Dermis blood vessel endothelial cell (primary cell): Measurements from ENCODE around the gene DSC2. TPM values are rescaled to one million over a fixed set of nuclear protein-coding genes. Genes with fewer than 3 reads are reported as not detected.

ENCODE experiments used
- DNase-seq: peaks from one replicate; pipeline ENCODE4 v3.0.0; 2010
- total RNA-seq: library from RNA; depleted of rRNA; stranded (reverse); fragments of >200 nt; gene quantifications from 2 replicates; pipeline ENCODE4 v1.2.3, GENCODE V29; 2014

Gene DSC2
- total RNA-seq, 1 donor from 2014 or later, result 0.17 TPM

GRCh38 chr18:31097666-31098065 is 4.6 kb downstream of the DSC2 start:
- DNase-seq, result no peak

DNA sequence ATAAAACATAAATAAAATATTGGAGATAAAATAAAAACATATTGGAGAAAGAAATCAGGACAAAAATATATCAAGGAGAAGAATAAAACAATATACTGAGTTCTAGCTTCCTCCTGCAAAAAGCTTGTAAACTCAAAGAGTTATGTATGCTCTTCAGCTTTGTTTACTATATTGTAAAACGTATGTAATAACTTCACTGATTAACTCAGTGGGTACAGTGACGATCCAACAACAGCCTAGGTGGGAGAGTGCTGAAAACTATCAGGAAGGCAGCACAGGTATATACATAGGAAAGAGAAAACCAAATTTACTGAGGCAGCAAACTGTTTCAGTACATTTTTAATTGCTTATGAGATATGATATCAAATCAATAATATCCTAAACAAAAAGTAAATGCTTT is 8.3 kb downstream of the DSC2 start:
- DNase-seq, result no peak

- DNase-seq, result no peak
Observed at GRCh38 chr18:31093294-31093693, 8.9 kb downstream of the DSC2 start.

DNA sequence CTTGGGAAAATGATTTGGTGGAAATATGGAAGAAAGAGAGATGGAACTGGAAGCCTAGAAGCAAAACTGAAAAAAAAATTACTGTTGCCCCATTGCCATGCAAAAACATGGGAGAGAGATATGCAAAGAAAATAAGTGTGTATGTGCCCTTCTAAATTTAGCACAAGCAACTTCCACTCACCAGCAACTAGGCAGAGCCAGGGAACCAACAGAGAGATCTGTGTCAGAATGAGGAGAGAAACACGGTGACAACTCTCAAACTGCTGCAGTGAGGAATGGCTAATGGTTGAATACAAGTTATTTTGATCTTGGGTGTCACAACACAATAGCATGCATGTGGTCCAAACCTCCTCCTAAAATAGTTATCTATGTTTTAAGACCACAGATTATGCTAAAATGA is 10.9 kb downstream of the DSC2 start:
- DNase-seq, result no peak

GRCh38 chr18:31088532-31088931 is 13.7 kb downstream of the DSC2 start:
- no peak for DNase-seq

- DNase-seq, result no peak
Observed at GRCh38 chr18:31079973-31080372, 22.2 kb downstream of the DSC2 start.

DNA sequence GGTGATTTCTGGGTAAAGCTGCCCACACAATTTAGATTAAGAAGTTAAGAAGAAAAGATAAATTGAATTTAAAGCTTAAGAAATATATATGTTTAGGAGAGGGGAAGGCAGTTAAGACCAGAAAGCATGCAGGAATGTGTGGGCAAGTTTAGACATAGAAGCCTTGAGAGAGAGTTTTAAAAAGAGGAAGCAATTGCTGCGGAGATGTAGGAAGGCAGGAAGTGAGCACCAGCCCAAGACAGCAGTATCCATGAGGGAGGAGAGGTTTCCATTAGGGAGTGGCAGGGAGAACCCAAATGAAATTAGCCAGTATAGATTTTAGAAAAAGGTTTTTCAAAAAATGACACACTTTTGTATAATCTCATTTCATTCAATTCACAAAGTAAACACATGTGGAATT is 24.3 kb downstream of the DSC2 start:
- DNase-seq, result no peak

DNA sequence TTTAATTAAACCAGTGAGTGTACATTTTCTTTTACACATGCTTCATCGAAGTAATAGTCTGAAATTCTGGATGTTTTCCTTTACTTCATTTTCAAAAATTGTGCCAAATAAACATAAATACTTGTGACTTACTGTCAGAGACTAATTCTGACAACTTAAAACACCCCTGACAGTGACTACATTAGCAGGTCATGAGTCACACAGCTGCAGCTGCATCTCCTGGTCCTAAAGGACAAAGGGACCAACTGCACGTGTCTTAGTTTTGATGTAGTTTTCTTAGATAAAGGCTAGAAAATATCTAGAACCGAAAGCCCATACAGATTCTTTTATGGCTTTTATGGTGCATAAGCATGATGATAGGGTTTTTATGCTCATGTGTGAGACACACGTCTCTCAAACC is 30.0 kb downstream of the DSC2 start:
- no peak for DNase-seq

DNA sequence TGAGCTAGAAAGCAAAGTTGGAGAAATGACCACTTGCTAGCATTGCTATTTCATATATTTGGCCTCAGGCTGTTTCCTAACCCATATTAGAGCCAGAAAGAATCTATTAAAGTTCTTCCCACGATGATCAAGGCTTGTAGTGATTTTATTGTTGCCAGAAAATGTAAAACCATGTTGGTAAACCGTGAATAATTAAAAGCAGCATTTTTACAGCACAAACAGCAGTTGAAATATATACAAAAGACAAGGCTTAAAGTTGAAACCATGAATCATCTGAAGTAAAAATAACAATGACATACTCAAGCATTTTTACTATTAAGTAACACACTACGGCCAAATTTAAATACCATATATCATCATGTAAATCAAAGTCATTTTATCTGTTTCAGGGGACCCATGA is 32.0 kb downstream of the DSC2 start:
- no peak for DNase-seq

GRCh38 chr18:31066266-31066665 is 36.0 kb downstream of the DSC2 start:
- no peak for DNase-seq

DNA sequence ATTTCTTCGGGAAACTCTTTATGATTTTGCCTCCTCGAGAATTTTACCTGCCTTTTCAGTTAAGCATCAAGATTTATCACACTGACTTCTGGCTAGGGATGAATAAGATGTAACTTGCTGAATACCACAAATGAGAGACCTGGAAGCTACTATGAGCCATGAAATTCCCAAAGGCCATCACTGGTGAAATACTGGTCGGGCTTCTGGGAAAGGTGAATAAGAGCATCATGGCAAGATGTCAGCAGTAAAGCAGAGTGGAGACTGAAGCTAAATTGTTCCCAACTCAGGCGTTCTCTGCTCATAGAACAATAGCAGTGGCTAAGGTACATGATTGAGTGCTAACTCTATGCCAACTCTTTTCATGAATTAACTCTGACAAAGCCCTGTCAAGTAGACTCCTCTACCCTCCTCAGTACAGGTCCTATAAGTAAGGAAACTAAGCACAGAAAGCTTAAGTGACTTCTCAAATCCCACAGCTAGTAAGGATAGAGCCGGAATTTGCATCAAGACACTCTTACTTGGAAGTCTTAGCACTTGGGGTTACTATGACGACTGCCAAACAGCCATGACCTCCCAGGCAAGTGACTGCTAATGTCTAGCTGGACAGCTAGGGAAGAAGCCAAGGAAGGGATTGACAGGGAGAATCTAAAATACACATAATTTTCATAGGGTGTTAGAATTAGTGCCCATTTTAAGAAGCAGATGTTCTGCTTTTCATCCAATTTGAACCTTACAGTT is 37.0 kb downstream of the DSC2 start:
- no peak for DNase-seq

- DNase-seq, result no peak
Observed at GRCh38 chr18:31064130-31064529, 38.1 kb downstream of the DSC2 start.

GRCh38 chr18:31061945-31062344 is 40.3 kb downstream of the DSC2 start:
- no peak for DNase-seq

- DNase-seq, result no peak
Observed at GRCh38 chr18:31058897-31059296, 43.3 kb downstream of the DSC2 start.

DNA sequence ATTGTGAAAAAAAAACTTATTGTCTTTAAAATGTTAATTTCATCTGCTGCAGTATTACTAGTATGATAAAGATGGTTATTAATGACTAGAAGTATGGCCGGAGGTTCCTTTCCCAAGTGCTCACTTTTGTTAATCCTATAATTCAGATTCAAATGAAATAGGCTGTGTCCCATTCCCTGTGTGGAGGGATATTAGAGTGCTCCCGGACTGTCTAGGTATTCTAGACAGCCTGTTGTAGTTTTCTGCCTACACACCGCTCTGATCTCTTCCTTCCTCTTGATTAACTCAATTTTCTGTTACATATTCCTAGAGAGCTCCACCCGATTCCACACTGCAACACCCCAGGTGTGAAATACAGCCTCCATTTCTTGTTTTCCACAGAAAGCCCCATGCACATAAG is 44.3 kb downstream of the DSC2 start:
- DNase-seq, result no peak

GRCh38 chr18:31057051-31057450 is 45.2 kb downstream of the DSC2 start:
- no peak for DNase-seq

DNA sequence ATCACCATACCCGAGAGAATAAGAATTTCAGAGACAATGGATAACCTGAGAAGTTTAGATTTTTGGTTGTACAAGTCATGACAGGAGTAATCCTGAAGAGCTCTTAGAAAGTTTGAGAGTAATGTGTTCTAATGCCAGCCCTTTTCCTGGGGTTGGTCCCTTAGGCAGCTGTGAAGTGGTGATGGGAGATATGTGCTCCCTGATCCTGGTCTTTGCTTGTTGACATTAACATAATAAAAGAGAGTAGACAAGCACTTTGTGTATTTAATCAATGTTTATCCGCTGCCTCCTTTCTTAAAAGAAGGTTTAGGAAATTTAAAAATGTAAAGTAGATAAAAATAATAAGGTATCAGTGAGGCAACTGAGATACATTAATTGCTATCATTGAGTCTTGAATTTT is 45.9 kb downstream of the DSC2 start:
- no peak for DNase-seq

DNA sequence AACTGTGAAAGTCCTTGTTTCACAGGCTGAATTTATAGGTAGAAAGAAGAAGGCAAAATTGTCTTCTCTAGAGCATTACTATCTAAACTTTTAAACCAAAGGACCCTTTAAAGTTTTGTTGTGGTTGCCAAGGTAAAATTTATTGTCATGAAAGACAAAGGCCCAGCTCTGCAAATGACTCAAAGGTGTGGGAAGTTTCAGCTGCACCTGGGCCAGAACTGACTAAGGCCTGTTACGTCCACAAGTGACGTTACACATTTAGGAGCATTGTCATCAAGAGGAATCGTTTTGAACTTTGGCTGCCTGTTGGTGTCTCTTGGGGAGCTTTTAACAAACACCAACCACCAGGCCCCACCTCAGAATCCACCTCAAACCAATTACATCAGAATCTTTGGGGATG is 51.6 kb downstream of the DSC2 start:
- no peak for DNase-seq

DNA sequence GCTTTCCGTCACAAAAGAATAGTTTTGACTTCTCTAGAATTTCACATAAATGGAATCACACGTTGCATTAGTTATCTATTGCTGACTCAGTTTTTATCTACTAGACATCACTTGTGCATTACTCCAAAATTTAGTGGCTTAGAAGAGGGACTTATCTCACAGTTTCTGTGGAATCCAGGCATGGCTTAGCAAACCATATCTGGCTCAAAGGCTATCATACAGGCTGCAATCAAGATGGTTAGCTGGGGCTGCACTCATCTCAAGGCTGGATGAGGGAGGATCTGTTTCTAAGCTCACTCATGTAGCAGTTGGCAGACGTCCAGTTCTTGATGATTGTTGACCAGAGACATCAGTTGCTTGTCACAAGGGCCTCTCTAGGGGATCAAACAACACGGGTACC is 53.0 kb downstream of the DSC2 start:
- DNase-seq, result no peak

DNA sequence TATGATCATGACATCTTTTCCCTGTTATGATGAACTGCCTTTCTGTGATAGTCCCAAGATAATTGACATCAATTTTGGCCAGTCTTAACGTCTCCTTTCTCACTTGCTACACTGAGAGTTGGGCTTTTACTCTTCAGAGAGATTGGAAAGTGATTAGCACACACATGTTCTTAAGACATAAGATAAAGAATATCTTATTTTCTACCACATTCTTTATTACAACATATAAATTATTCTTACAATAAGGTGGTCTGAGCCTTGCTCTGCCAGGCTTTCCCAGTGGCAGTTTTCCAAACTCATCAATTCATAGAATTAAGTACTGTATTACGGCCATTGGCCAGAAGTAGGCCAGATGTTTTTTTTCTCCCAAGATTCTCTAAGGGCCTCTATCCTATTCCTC is 54.0 kb downstream of the DSC2 start:
- no peak for DNase-seq

DNA sequence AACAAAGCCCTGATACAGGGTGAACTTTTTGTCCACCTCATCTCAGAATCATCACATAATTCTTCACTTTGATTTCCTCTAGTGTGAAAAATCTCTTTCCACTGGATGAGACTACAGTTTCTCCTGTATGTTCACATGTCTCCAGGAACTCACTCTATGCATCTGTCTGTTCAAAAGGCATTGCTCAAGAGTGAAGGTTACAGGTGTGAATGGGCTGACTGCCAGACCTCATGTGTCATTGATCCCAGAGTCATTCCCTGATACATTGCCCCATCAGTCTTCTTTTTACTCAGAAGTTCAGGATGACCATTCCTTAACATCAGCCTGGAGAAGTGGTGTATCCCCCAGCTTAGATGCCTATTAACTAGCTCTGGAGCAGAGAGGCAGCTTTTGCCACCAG is 55.3 kb downstream of the DSC2 start:
- DNase-seq, result no peak

DNA sequence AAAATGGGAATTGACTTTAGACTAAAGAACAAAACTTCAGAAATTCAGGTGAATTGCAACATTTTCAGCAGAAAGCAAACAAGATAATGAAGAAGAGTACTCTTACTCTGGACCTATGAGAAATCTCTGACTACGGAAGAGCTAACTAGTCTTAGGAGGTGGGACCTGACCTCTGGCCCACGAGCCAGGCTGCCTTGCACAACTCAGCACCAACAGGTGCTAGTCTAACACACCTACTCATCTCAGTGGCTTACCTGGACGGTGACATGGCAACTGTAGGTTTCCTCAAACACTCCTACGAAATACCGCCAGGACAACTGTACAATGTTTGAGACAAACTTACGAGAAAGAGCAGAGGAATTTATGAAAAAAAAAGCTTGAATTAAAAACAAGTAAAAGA is 56.6 kb downstream of the DSC2 start:
- DNase-seq, result no peak

GRCh38 chr18:31044926-31045325 is 57.3 kb downstream of the DSC2 start:
- DNase-seq, result no peak

DNA sequence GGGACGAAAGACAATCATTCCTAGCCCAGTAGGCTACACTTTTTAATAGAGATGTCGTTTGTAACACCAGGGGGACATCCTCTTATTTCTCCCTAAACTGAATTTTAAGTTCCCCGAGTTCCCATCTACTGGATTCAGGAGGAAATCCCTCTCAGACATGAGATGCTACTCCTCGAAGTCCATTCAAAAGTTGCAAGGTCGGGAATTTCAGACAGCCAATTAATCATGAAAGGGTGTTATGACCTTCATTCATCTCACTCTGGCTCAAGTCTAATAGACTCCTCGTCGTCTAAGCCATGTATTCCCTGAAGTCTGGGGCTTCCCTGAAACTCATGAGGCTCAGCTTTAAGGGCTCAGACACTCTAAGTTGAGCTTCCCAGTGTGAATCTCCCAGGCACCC is 58.5 kb downstream of the DSC2 start:
- no peak for DNase-seq
